MM.1S (cell line): ENCODE measurements around the gene PRKCA.

Experiments
- DNase-seq: peaks from one replicate; pipeline ENCODE4 v3.0.0-alpha.2; 2015
- H2AFZ ChIP-seq: fragments of 300-600 bp; sonication (generic); 2 replicates; pipeline ENCODE4 v1.6.0; 2016; ENCODE audit warnings: antibody characterized with exemption, low read length
- H3F3A ChIP-seq: fragments of 300-600 bp; sonication (generic); 2 replicates; pipeline ENCODE4 v1.6.1; 2016; ENCODE audit warnings: mild to moderate bottlenecking, antibody characterized with exemption, low read length, moderate library complexity, mixed read lengths; ENCODE audit not compliant: insufficient read depth
- H3K27ac ChIP-seq: fragments of 300-600 bp; sonication (generic); 2 replicates; pipeline ENCODE4 v1.5.1; 2016; ENCODE audit warnings: mild to moderate bottlenecking, low read length
- H3K27me3 ChIP-seq: fragments of 300-600 bp; sonication (generic); replicated peaks from 2 replicates; pipeline ENCODE4 v1.6.0; 2016; ENCODE audit warnings: low read length; ENCODE audit not compliant: insufficient read depth
- H3K36me3 ChIP-seq: fragments of 300-600 bp; sonication (generic); replicated peaks from 2 replicates; pipeline ENCODE4 v1.6.1; 2016; ENCODE audit warnings: mild to moderate bottlenecking, low read length, mixed read lengths; ENCODE audit not compliant: insufficient read depth
- H3K4me1 ChIP-seq: fragments of 300-600 bp; sonication (generic); 2 replicates; pipeline ENCODE4 v1.6.1; 2016; ENCODE audit warnings: low read length, mixed read lengths
- H3K4me2 ChIP-seq: fragments of 300-600 bp; sonication (generic); 2 replicates; pipeline ENCODE4 v1.6.0; 2016; ENCODE audit warnings: low read depth, low read length
- H3K4me3 ChIP-seq: fragments of 300-600 bp; sonication (generic); 2 replicates; pipeline ENCODE4 v1.5.1; 2016; ENCODE audit warnings: low read length, mixed read lengths
- H3K79me2 ChIP-seq: fragments of 300-600 bp; sonication (generic); 2 replicates; pipeline ENCODE4 v1.6.1; 2016; ENCODE audit warnings: mixed run types, low read length, mixed read lengths
- H3K9ac ChIP-seq: fragments of 300-600 bp; sonication (generic); 2 replicates; pipeline ENCODE4 v1.6.1; 2016; ENCODE audit warnings: low read length, mixed read lengths
- H3K9me2 ChIP-seq: fragments of 300-600 bp; sonication (generic); replicated peaks from 2 replicates; pipeline ENCODE4 v1.6.1; 2016; ENCODE audit warnings: mild to moderate bottlenecking, low read length, mixed read lengths; ENCODE audit not compliant: insufficient read depth
- H3K9me3 ChIP-seq: fragments of 300-600 bp; sonication (generic); replicated peaks from 2 replicates; pipeline ENCODE4 v1.6.1; 2016; ENCODE audit warnings: mild to moderate bottlenecking, low read length, mixed read lengths; ENCODE audit not compliant: insufficient read depth
- H4K20me1 ChIP-seq: fragments of 300-600 bp; sonication (generic); 2 replicates; pipeline ENCODE4 v1.6.1; 2016; ENCODE audit warnings: mild to moderate bottlenecking, low read length, moderate library complexity, mixed read lengths; ENCODE audit not compliant: insufficient read depth
- CTCF ChIP-seq: fragments of 300-600 bp; sonication (generic); IDR thresholded peaks from 2 replicates; pipeline ENCODE4 v1.5.1; 2016; ENCODE audit warnings: antibody characterized with exemption, low read length, mixed read lengths
- EZH2 ChIP-seq: fragments of 300-600 bp; sonication (generic); optimal IDR thresholded peaks from 2 replicates; pipeline ENCODE3; 2017; ENCODE audit warnings: low read depth, mild to moderate bottlenecking, antibody characterized with exemption, low read length, mixed read lengths
- EZH2phosphoT487 ChIP-seq: fragments of 300-600 bp; sonication (generic); IDR thresholded peaks from 2 replicates; pipeline ENCODE4 v1.6.1; 2018; ENCODE audit warnings: antibody characterized with exemption, low read length

Gene PRKCA

GRCh38 chr17:66381701-66382362 is 79.4 kb downstream of the PRKCA start:
- no peak overlapping the region for H3K27ac ChIP-seq
- no peak for DNase-seq
- no peaks in the 10 kb centered on the region for H3K9me2 ChIP-seq
- H2AFZ ChIP-seq, result no peak overlapping the region
- no peak overlapping the region for H3K9ac ChIP-seq
- H3K27me3 ChIP-seq, result no peaks in the 10 kb centered on the region
- no peaks in the 10 kb centered on the region for H3F3A ChIP-seq
- no peaks in the 10 kb centered on the region for H3K4me1 ChIP-seq
- TF ChIP-seq EZH2 (no peak), CTCF (no peak), EZH2phosphoT487 (no peak)
- H3K79me2 ChIP-seq, result peaks cover 10% of the 10 kb centered on the region; the same call in 1 of the 2 replicates
- no peaks in the 10 kb centered on the region for H4K20me1 ChIP-seq
- no peaks in the 10 kb centered on the region for H3K9me3 ChIP-seq
- H3K4me2 ChIP-seq, result no peak overlapping the region
- H3K36me3 ChIP-seq, result no peaks in the 10 kb centered on the region
- no peak overlapping the region for H3K4me3 ChIP-seq

- H4K20me1 ChIP-seq, result no peaks in the 10 kb centered on the region
- H3F3A ChIP-seq, result no peaks in the 10 kb centered on the region
- DNase-seq, result no peak
- H3K27me3 ChIP-seq, result no peaks in the 10 kb centered on the region
- no peaks in the 10 kb centered on the region for H3K9me2 ChIP-seq
- H3K36me3 ChIP-seq, result no peaks in the 10 kb centered on the region
- H3K9me3 ChIP-seq, result no peaks in the 10 kb centered on the region
- no peak overlapping the region for H3K9ac ChIP-seq
- no peak for TF ChIP-seq EZH2
- TF ChIP-seq CTCF, result no peak
- no peak for TF ChIP-seq EZH2phosphoT487
- H3K79me2 ChIP-seq, result peaks cover 9% of the 10 kb centered on the region; the same call in 1 of the 2 replicates
- H3K4me2 ChIP-seq, result no peak overlapping the region
- H3K4me1 ChIP-seq, result no peaks in the 10 kb centered on the region
- no peak overlapping the region for H2AFZ ChIP-seq
- no peak overlapping the region for H3K27ac ChIP-seq
- no peak overlapping the region for H3K4me3 ChIP-seq
Measured at GRCh38 chr17:66383333-66383732, 80.9 kb downstream of the PRKCA start.

- no peak overlapping the region for H2AFZ ChIP-seq
- H4K20me1 ChIP-seq, result no peaks in the 10 kb centered on the region
- no peaks in the 10 kb centered on the region for H3K9me3 ChIP-seq
- no peak overlapping the region for H3K4me2 ChIP-seq
- H3K9ac ChIP-seq, result no peak overlapping the region
- H3K4me3 ChIP-seq, result no peak overlapping the region
- no peak overlapping the region for H3K27ac ChIP-seq
- no peak for TF ChIP-seq CTCF
- TF ChIP-seq EZH2, result no peak
- no peak for TF ChIP-seq EZH2phosphoT487
- no peak for DNase-seq
- no peaks in the 10 kb centered on the region for H3K36me3 ChIP-seq
- H3K79me2 ChIP-seq, result peaks cover 8% of the 10 kb centered on the region; the same call in 1 of the 2 replicates
- no peaks in the 10 kb centered on the region for H3K9me2 ChIP-seq
- no peaks in the 10 kb centered on the region for H3F3A ChIP-seq
- no peaks in the 10 kb centered on the region for H3K4me1 ChIP-seq
- H3K27me3 ChIP-seq, result no peaks in the 10 kb centered on the region
Measured at GRCh38 chr17:66386498-66387351, 84.3 kb downstream of the PRKCA start.
